Metanephros (tissue), 2 donors: ENCODE measurements around the gene FBRS. TPM values are rescaled to one million over a fixed set of nuclear protein-coding genes. Genes with fewer than 3 reads are reported as not detected.

Experiments
- small RNA-seq: library from RNA; depleted of rRNA; stranded (forward); fragments of <200 nt; gene quantifications from one replicate; pipeline ENCODE3, GENCODE V24; 2014; ENCODE audit warnings: low replicate concordance
- total RNA-seq: library from RNA; depleted of rRNA; stranded (reverse); fragments of >200 nt; gene quantifications from one replicate; pipeline ENCODE4 v1.2.3, GENCODE V29; 2014

Gene FBRS
- total RNA-seq, result 31.3 TPM

DNA sequence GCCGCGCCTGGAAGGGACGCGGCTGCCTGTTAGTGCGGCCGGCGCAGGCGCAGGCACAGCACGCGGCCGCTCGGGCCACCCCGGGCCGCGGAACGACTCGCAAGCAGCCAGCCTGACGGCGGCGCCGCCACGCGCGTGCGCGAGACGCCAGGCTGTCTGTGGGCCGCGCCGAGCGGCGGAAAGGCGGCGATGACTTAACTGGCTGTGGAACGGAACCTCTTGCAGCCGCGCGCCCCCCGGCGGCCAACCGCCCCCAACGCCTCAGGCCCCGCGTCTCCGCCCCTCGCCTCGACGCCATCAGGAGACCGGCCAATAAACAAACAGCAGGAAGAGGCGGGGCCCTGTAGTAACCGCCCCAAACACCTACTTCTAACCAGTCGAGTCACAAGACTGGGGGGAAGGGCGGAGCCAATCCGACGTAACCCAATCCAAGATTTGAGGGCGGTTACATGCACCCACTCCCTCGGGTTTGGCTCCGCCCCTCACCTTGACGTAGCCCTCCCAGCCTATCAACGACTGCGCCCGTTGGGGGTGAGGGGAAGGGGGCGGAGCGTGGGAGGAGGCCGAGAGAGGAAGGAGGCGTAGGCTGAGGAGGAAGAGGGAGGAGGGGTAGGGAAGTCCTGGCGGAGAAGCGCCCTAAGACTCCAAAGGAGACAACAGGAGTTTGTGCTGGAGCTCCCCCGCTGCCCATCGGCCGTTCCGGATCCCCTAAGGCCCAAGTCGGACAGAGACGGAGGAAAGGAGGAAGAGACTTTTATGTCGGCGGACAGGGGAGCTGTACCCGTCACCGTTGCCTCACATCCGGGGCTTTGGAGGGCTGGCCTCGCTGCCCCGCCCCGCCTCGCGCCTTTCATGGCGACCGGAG, at the start of gene FBRS:
Gene FBRS (plus strand): TSS at position 566 of the 865 bp plus-strand sequence. CDS start 1,088 bp downstream, outside the sequence.

DNA sequence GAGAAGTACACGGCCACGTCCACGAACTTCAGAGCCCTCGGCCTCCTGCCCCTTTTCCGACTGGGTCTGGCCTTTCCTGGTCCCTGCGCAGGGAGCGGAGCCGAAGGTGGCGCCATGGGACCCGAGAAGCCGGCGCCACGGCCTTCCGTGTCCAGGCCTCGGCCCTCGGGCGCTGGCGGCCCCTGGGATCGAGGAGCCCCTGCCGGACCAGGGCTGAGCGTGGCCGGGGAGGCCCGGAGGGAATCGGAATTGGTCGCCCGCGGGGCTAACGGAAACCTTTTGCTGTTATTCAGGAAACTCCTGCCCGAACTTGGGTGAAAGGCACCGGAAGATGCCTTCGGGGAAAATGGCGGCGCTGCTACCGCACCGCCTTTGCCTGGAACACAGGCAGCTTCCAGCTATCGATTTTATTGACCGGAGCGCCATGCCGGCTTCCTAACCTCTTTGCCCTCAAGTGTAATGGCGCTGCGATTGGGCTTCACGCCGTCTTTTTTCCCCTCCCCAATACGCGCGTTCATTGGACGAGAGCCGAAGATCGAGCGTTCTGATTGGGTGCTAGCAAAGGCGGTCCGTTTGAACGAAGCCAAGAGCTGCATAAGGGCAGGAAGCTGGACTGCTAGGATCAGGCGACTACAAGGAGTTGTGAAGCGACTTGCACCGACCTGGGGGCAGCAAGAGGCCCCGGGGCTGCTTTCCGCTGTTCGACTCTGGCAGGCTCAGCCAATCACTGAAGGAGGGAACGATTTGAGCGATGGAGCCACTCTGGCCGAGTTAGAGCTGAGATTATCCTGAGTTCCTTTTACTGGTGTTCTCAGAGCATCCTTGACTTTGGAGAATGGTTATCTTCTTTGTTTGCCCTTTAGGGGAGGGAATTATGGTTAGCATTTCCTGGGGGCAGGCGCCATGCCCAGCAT, 48.0 kb upstream of the FBRS start, which contains the start of gene ZNF689:
Gene ZNF689 (minus strand): TSS at position 464 of the 914 bp plus-strand sequence. CDS start 348 bp downstream, at position 116.

DNA sequence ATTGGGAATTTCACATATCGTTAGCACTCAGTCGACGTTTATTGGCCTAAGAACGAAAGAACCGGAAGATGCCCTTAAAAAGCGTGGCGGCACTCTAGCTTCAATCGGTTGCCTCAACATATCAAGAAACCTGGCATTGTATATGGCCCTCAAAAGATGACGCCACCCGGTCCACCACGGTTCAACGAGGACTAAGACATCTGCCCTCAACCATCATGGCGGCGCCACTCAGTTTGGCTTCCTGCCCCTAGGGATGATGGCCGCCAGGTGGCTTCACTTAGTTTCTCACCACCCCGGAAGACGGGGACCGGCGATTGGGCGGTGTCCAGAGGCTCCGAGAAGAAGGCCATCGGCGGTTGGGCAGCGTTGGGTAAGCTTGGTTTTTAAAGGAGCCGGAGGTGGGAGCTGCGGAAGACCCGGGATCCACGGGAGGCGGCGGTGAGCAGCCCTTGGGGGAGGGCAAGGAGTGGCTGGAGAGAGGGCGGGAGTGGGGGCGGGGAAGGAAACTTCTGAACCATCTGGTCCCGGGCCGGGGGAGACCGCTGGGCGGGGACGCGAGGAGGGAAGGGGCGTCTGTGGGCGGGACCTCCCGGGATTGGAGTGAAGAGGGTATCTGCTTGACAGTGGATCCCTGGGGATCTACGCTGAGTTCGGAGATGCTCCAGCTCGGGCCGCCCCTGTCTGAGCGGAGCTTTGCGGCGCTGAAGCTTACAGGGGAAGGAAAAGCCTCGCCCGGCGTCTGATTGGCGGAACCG, 7.7 kb upstream of the FBRS start, which contains the start of gene PRR14:
Gene PRR14 (plus strand): TSS at position 592 of the 755 bp plus-strand sequence. CDS start 686 bp downstream, outside the sequence.

DNA sequence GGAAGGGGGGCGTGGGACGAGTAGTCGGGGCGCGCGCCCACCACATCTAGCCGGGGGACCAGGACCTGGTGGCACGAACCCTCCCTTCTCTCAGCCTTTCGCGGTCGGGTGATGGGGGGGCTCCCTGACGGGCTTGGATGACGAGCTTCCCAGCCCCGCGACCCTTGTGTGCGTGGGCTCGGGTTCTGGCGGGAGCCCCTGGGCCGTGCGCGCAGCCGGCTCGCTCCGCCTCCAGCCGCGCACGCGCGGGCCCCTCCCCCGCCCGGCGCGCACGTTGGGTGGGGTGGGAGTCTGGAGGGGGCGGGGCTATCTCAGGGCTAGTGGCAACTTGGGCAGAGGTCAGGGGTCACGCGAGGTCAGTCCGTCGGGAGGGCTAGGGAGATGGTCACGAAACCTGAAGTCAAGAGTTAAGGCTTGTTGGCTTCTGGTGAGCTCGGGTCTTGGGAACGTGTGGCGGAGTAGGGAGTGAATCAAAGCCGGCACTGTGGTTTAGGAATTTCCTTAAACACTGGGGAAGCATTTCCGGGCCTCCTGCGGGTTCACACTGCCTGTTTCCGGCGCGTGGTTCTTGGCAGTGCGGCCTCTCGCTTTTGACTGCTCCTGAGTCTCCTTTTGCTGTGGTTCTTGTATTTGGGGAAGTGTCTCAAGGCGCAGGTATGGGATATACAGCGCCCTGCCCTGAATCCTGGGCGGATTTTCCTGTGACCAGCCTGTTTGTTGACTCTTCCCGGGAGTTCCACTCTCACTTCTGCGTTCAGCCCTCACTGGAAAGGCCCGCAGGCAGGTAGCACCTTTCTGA, 40.8 kb downstream of the FBRS start, which contains the start of gene SRCAP:
Gene SRCAP (plus strand): TSS at position 356 of the 799 bp plus-strand sequence. CDS start 1,654 bp downstream, outside the sequence.

Small RNAs within 50 kb of the gene (small RNA-seq; reads per million reads assigned to genes)
- not detected for gene AC093249.1
- not detected for gene RNU6-1043P
- gene RNU6-416P, result not detected
- gene SNORA30, result 1.4 reads per million, percentile 86 among the genes with 10 or more reads in this experiment

Other genes starting within 250 kb of the FBRS start
- 26.9 TPM for gene DCTPP1, start 228.4 kb upstream of the FBRS start, total RNA-seq
- 47.6 TPM for gene SEPHS2, start 212.6 kb upstream of the FBRS start, total RNA-seq
- gene ITGAL, start 185.7 kb upstream of the FBRS start, total RNA-seq, result 9.5 TPM
- gene ZNF768, start 131.9 kb upstream of the FBRS start, total RNA-seq, result 33.8 TPM
- 16.9 TPM for gene ZNF747, start 123.6 kb upstream of the FBRS start, total RNA-seq
- 14.5 TPM for gene ZNF764, start 100.1 kb upstream of the FBRS start, total RNA-seq
- gene ZNF688, start 86.7 kb upstream of the FBRS start, total RNA-seq, result 12.1 TPM
- gene ZNF785, start 72.7 kb upstream of the FBRS start, total RNA-seq, result 20.3 TPM
- gene ZNF689, start 48.0 kb upstream of the FBRS start, total RNA-seq, result 10.0 TPM
- 18.8 TPM for gene PRR14, start 7.5 kb upstream of the FBRS start, total RNA-seq
- gene SRCAP, start 40.7 kb downstream of the FBRS start, total RNA-seq, result 47.5 TPM
- gene PHKG2, start 90.0 kb downstream of the FBRS start, total RNA-seq, result 22.6 TPM
- gene CFAP119, start 103.6 kb downstream of the FBRS start, total RNA-seq, result 7.0 TPM
- 92.8 TPM for gene RNF40, start 103.9 kb downstream of the FBRS start, total RNA-seq
- 17.5 TPM for gene ZNF629, start 128.8 kb downstream of the FBRS start, total RNA-seq
- 34.0 TPM for gene BCL7C, start 235.6 kb downstream of the FBRS start, total RNA-seq
- gene CTF1, start 238.2 kb downstream of the FBRS start, total RNA-seq, result 4.8 TPM